Subcutaneous adipose tissue (tissue), 4 donors: ENCODE data around the gene DTD2. TPM values are rescaled to one million over a fixed set of nuclear protein-coding genes. Genes with fewer than 3 reads are reported as not detected.

Source experiments
- CTCF ChIP-seq: fragments of 450-650 bp; IDR thresholded peaks from one replicate; pipeline ENCODE4 v1.5.1; 2016; ENCODE audit warnings: low read depth, mild to moderate bottlenecking, control low read depth, antibody characterized with exemption, moderate library complexity
- total RNA-seq, 4 donors: library from RNA; depleted of rRNA; stranded (reverse); fragments of >200 nt; gene quantifications; one replicate each; pipeline ENCODE4 v1.1.0, GENCODE V29; 2016

The DTD2 gene
- total RNA-seq, 4 donors from 2014 or later: 22.3 to 71.1 (median 34.8) TPM

- TF ChIP-seq CTCF: no peak
These were observed 46.0 kb downstream of the DTD2 start for GRCh38 chr14:31411218-31411727.

DNA sequence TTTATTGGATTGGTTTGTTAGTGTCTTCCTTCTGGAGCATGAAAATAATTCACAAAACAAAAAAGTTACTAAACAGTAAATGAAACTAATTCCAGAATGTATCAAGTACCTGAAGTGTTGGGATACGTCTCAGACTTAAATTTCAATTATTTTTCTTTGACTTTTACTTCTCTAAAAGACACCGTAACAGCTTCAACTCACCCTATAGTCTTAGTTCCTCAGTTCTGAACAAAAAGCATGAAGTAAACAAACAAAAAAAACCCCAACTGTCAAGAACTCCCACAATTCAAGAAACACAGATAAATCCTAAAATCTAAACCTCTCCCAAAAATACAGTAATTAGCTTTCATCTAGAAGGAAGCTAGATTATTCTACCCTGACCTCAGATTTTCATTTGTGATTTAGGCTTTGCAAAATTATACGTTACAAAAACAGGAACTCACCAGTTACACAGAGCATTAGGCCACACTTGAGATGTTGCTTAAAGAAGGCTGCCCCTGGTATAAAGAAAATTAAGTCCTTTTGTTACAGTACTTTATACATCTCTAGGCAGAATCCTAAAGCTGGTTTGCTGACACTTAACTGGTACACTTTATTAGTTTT lies 47.2 kb downstream of the DTD2 start:
- TF ChIP-seq CTCF: no peak

GRCh38 chr14:31408421-31408820 lies 48.9 kb downstream of the DTD2 start:
- no peak for TF ChIP-seq CTCF

GRCh38 chr14:31405599-31406232 lies 51.6 kb downstream of the DTD2 start:
- TF ChIP-seq CTCF: no peak

DNA sequence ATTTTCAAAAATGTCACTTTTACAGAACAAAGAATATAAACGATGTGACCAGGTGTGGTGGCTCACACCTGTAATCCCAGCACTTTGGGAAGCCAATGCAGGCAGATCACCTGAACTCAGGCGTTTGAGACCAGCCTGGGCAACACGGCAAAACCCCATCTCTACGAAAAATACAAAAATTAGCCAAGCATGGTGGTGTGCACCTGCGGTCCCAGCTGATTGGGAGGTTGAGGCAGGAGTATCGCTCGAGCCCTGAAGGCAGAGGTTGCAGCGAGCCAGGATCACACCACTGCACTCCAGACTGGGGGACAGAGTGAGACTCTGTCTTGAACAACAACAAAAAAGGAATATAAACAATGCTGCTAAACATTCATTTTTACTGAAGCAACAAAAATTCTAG lies 52.2 kb downstream of the DTD2 start:
- TF ChIP-seq CTCF: no peak

- no peak for TF ChIP-seq CTCF
These were observed 53.6 kb downstream of the DTD2 start for GRCh38 chr14:31403707-31404106.

DNA sequence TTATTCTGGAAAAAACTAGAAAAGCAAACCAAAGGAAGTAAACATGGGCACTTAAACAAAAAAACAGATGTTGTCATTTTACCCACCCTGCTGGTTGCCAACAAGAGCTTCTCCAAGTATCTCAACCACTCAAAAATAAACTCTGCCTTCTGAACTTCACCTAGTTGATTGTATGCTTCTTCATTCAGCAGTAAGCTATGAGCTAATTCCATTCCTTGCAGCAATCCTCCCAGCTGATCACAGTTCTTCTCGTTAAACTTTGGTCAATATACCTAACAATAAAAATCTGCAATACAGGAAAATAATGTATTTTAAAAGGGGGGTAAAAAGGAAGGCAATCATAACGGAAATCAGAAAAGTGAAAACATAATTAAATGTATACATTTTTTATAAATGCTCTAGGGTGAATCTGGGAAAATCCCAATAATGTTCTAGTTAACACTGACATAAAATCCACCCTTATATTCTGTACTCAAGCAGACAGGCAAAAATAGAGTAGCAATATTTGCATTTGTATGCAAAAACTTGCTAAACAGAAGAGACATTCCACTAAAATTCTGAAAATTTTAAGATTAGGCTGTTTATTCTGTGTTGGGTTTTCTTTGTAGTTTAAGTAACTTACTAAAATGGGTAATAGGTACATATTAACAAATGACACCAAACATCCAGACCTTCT lies 54.4 kb downstream of the DTD2 start:
- TF ChIP-seq CTCF: no peak
